ENCODE measurements around the gene WDR91.
A peak's percentile ranks its signal among the peaks of the same experiment; 100 is the strongest.

The WDR91 gene

GRCh38 chr7:135211179-135211945 lies at the start of gene WDR91:
Gene WDR91, minus strand, starts transcription at chr7:135211526. Its CDS starts 24 bp downstream, at chr7:135211502.
- FAIRE-seq = no peak

DNA sequence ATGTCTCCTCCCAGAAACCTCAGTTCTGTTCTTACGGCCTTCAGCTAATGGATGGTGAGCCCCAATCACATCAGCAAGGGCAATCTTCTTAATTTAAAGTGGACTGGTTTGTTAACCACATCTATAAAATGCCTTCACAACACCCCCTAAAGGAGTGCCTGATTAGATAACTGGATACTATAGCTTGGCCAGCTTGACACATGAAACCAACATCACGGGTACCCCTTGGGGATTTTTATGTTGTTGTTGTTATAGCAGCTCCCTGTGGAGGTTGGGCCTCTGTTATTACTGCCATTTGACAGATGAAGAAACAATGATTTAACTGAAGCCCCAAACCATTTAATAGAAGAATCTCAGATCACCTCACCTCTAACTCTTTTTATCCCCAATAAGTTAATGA lies 49.1 kb upstream of the WDR91 start:
- no peak for FAIRE-seq
- no peak for TF ChIP-seq POLR2A (IDR thresholded peaks at IDR 0.05; ENCODE audit: low read depth, low read length)

More at GRCh38 chr7:135211179-135211945, at the start of gene WDR91:
- peak; percentile 99 for DNase-seq (ENCODE audit: insufficient read length, low spot score)
- TF ChIP-seq POLR2A (IDR thresholded peaks at IDR 0.05; ENCODE audit: low read depth, low read length) = peak; percentile 95

DNA sequence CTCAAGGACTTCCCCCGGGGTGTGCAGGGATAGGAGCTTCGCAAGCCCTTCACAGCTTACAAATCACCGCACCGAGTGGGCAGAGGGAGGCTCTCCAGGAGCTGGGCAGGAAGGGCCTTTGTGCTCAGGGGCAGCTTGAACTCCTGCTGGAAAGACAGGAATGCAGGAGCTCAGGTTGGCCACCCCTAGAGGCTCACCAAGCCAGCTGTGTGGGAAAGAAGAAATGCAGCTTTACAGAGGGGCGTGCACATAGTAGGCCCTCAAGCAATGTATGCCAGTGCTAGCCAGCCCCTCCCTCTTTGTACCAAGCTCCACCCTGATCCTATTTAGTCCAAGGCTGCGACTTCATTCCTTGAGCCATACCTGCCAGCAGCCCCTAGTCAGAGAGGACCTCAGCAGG lies 48.4 kb upstream of the WDR91 start:
- FAIRE-seq = no peak
- DNase-seq (ENCODE audit: insufficient read length, low spot score) = no peak
- TF ChIP-seq POLR2A (IDR thresholded peaks at IDR 0.05; ENCODE audit: low read depth, low read length) = no peak

More for the DNA sequence above, 49.1 kb upstream of the WDR91 start:
- DNase-seq (ENCODE audit: insufficient read length, low spot score) = no peak

DNA sequence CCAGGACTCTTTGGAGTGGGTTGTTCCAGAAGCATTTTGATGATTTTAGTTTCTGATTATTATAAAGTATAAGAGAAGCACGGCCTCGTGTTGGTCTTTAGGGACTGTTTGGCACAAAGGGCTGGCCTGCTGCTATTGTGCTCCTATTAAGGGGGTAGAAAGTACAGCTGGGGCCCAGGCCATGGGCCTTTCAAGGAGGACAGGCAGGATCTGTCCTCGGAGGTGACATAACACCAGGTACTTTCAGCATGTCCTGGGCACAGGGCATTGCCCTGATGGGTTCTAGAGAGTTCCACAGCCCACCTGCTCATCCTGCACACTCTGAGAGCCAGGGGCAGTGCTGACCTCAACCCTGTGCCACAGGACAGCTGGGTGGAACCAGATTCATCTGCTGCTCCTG lies 47.3 kb upstream of the WDR91 start:
- no peak for DNase-seq (ENCODE audit: insufficient read length, low spot score)
- no peak for FAIRE-seq
- TF ChIP-seq POLR2A (IDR thresholded peaks at IDR 0.05; ENCODE audit: low read depth, low read length) = no peak

GRCh38 chr7:135257790-135258189 lies 46.5 kb upstream of the WDR91 start:
- no peak for FAIRE-seq
- TF ChIP-seq POLR2A (IDR thresholded peaks at IDR 0.05; ENCODE audit: low read depth, low read length) = no peak

DNA sequence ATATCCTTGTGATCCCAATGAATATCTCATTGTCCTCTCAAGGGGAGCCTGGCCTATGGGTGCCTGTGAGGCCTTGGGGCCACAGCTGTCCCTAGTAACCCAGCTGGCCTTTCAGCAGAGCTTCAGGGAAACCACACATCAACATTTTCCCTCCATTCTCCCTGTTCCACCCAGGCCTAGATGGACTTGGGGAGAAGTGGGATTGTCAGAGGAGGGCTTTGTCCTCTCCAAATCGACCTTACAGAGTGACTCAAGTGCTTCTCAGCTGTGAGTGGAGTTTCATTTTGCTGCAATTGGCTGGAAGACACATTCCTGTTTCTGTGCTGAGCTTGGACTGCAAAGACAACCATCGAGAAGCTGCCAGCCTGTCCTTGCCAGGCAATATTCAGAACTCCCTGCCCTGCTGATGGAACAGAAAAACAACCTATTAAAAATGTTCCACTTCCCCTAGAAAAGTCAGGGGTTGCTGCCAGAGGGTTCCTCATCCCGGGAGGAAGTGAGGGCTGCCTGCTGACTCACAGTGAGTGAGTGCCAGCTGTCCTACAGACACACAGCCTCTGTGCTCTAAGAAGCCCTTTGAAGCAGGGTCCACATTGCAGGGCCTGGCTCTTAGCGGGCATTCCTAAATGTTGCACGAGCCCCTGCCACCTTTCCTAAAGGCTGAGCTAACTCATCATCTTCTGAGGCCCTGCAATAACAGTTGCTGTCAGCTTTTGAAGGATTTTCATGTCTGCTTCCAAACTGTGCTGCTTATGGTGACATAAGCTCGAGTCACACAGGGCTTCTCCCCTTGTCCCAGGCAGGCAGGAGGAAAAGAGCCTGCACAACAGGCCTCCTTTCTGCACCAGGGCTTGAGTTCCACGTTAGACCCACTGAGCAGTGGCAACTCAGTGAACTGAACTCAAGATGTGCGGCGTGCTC lies 42.8 kb upstream of the WDR91 start:
- TF ChIP-seq POLR2A (IDR thresholded peaks at IDR 0.05; ENCODE audit: low read depth, low read length) = no peak; the same call in 1 of the 2 replicates
- FAIRE-seq (no peak), DNase-seq (ENCODE audit: insufficient read length, low spot score) (peak; percentile 71)

More at GRCh38 chr7:135257790-135258189, 46.5 kb upstream of the WDR91 start:
- no peak for DNase-seq (ENCODE audit: insufficient read length, low spot score)

DNA sequence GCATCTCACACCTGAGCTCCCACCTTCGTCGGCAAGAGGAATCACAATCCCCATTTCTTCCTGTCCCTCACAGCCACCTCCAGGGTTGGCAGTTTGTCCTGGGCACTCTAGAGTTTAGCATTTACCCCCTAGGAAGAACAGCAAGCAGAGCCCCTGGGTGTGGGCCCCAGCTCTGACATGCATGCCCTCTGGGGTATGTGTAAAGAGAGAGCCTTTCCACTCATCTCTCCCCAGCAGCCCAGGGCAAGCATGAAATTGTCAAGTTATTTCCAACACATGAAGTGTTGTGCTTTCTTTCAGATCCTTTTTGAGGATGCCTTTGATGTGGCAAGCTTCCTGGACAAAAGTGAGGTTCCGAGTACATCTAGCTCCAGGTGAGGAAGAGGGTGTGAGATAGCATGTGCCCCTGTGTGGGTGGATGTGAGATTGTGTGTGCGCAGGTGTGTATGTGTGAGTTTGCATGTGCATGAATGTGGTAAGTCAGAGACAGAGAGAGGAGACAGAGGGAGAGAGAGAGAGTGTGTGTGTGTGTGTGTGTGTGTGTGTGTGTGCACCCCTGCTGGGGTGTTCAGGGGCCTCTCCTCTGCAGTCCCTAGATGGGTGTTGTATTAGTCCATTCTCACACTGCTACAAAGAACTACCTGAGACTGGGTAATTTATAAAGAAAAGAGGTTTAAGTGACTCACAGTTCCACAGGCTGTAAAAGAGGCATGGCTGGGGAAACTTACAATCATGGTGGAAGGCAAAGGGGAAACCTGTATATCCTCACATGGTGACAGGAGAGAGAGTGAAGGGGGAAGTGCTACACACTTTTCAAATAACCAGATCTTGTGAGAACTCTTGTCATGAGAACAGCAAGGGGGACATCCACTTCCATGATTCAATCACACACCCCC lies 40.4 kb upstream of the WDR91 start:
- DNase-seq (ENCODE audit: insufficient read length, low spot score) (no peak), FAIRE-seq (no peak)
- no peak for TF ChIP-seq POLR2A (IDR thresholded peaks at IDR 0.05; ENCODE audit: low read depth, low read length)

- FAIRE-seq (no peak), DNase-seq (ENCODE audit: insufficient read length, low spot score) (no peak)
- no peak for TF ChIP-seq POLR2A (IDR thresholded peaks at IDR 0.05; ENCODE audit: low read depth, low read length)
Measured at GRCh38 chr7:135248546-135248945, 37.2 kb upstream of the WDR91 start.

DNA sequence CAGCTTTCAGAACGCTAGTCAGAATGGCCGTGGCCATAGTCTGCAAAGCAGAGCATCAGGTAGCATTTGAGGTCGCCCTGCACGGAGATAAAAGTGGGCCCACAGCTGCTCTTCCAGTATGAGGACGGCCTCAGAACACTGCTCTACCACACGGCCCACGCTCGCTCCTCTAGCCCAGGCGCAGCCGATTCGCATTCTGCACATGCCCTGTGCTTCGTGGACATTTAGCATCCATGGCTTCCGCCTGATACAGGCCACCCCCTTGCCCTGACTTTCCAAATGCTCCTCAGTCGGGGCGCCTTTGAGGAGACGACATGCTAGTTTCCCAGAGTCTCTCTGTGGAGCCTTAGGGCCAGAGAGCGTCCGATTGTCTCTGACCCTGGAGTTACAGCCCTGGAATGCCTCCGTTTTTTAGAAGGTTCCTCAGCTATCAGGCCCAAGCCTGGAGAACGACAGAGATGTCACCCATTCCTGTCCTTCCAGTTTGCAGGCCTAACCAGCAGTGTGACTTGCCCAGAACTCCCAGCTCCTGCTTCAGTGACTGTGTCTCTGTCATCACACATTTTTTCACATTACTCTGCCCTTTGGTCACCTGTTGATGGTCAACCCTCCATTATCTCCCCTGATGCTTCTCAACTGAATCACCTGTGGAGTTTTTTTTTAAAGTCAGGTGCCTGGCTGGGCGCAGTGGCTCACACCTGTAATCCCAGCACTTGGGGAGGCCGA lies 36.6 kb upstream of the WDR91 start:
- FAIRE-seq = no peak
- no peak for TF ChIP-seq POLR2A (IDR thresholded peaks at IDR 0.05; ENCODE audit: low read depth, low read length)
- DNase-seq (ENCODE audit: insufficient read length, low spot score) = no peak

DNA sequence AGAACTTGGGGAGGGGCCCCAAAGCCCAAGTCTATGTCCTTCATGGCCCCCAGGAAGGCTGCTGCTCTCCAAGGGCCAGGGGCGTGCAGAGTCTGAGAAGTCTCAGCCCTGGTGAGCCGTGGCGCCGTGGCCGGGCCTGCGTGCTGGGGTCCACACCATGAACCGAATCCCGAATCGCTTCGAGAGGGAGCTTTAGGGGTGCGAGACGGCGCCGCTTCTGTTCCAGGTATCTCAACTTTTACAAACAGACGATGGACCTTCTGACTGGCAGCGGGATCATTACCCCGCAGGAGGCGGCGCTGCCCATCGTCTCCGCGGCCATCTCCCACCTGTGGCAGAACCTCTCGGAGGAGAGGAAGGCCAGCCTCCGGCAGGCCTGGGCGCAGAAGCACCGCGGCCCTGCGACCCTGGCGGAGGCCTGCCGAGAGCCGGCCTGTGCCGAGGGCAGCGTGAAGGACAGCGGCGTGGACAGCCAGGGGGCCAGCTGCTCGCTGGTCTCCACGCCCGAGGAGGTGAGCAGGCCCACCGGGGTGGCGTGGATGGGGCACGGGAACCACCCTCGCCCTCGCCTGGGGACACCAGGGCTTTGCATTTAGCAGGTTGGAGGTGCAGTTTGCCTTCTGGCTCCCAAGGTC lies 35.0 kb upstream of the WDR91 start:
- no peak for FAIRE-seq

GRCh38 chr7:135245226-135246190 lies 34.2 kb upstream of the WDR91 start:
- TF ChIP-seq POLR2A (IDR thresholded peaks at IDR 0.05; ENCODE audit: low read depth, low read length) = no peak
- FAIRE-seq (no peak), DNase-seq (ENCODE audit: insufficient read length, low spot score) (no peak)

More for the DNA sequence above, 35.0 kb upstream of the WDR91 start:
- TF ChIP-seq POLR2A (IDR thresholded peaks at IDR 0.05; ENCODE audit: low read depth, low read length) = no peak
- no peak for DNase-seq (ENCODE audit: insufficient read length, low spot score)
